Chondrocyte (in vitro differentiated cells): ENCODE measurements around the gene TSPAN3. TPM values are rescaled to one million over a fixed set of nuclear protein-coding genes. Genes with fewer than 3 reads are reported as not detected.

Experiments
- DNase-seq: peaks from one replicate; pipeline ENCODE4 v3.0.0; 2021; ENCODE audit warnings: mixed read lengths, low spot score
- H3K27ac Mint-ChIP-seq: one replicate; pipeline ENCODE4 v1.8.0; 2021; ENCODE audit warnings: mild to moderate bottlenecking, moderate library complexity, mixed read lengths; ENCODE audit not compliant: unreplicated experiment
- H3K27me3 Mint-ChIP-seq: 2 replicates; pipeline ENCODE4 v1.8.0; 2021; ENCODE audit warnings: low read depth, mixed read lengths
- H3K36me3 Mint-ChIP-seq: 2 replicates; pipeline ENCODE4 v1.8.0; 2021; ENCODE audit warnings: low read depth, mixed read lengths
- H3K4me1 Mint-ChIP-seq: 2 replicates; pipeline ENCODE4 v1.8.0; 2021; ENCODE audit warnings: low read depth, mild to moderate bottlenecking, mixed read lengths
- H3K4me3 Mint-ChIP-seq: one replicate; pipeline ENCODE4 v1.8.0; 2021; ENCODE audit warnings: mild to moderate bottlenecking, moderate library complexity, mixed read lengths; ENCODE audit not compliant: unreplicated experiment
- H3K9me3 Mint-ChIP-seq: 2 replicates; pipeline ENCODE4 v1.8.0; 2021; ENCODE audit warnings: low read depth, mixed read lengths
- total RNA-seq: library from RNA; stranded (reverse); gene quantifications from 3 replicates; pipeline ENCODE4 v1.2.1, GENCODE V29; 2021
- TF ChIP-seq, protein P1 (sequence below): fragments of 200-600 bp; sonication (generic); IDR thresholded peaks from 2 replicates; pipeline ENCODE4 v1.5.0; 2021; ENCODE audit warnings: antibody characterized with exemption, mild to moderate bottlenecking, moderate library complexity

Gene TSPAN3
- total RNA-seq, 1 donor from 2014 or later, result 250 TPM

DNA sequence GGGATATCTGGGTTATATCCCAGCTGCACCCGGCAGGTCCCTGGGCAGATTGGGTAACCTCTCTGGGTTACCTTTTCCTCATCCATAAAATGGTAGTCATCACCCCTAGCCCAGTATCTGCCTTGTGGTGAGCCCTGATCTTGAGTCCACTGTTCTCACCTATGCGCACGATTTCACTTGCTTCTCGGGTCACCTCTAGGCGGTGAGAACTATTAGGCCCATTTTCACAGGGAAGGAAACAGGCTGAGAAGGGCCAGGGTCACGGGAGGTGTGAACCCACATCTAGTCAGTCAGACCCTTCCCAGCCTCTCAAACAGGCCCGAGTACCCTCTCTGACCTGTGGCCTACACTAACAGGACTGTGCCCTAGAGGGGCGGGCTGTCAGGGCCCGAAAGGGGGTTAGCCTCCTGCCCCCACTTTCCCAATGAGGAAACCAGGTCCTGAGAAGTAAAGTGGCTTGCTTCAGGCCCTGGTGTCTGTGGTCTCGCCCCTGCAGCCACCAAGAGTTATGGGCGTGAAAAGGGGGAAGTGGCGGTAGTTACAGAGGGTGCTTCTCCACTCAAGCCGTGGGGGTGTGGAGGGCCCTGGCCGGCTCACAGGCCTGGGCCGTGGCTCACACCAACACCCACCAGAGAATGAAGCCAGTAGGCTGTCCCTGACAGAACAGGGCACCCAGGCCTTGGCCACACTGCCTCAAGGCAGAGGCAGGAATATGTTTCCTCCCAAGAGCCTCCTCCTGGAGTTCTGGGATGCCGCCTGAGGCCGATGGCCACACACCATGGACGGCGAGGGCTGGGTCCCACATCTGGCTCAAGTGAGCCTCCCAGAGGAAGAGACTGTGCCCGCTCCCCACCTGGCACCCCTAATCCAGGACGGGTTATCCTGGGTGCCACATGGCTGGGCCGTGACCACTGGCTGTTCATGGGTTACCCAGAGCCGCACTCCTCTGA lies 56.5 kb downstream of the TSPAN3 start:
- no peaks in the 10 kb centered on the region for H3K9me3 Mint-ChIP-seq
- DNase-seq, result peak; percentile 80
- no peak overlapping the region for H3K27ac Mint-ChIP-seq
- H3K4me3 Mint-ChIP-seq, result no peak overlapping the region
- H3K27me3 Mint-ChIP-seq, result peaks cover 7% of the 10 kb centered on the region
- TF ChIP-seq, protein P1, sequence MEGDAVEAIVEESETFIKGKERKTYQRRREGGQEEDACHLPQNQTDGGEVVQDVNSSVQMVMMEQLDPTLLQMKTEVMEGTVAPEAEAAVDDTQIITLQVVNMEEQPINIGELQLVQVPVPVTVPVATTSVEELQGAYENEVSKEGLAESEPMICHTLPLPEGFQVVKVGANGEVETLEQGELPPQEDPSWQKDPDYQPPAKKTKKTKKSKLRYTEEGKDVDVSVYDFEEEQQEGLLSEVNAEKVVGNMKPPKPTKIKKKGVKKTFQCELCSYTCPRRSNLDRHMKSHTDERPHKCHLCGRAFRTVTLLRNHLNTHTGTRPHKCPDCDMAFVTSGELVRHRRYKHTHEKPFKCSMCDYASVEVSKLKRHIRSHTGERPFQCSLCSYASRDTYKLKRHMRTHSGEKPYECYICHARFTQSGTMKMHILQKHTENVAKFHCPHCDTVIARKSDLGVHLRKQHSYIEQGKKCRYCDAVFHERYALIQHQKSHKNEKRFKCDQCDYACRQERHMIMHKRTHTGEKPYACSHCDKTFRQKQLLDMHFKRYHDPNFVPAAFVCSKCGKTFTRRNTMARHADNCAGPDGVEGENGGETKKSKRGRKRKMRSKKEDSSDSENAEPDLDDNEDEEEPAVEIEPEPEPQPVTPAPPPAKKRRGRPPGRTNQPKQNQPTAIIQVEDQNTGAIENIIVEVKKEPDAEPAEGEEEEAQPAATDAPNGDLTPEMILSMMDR, result no peak
- H3K36me3 Mint-ChIP-seq, result peaks cover 2% of the 10 kb centered on the region
- peaks cover under 1% of the 10 kb centered on the region for H3K4me1 Mint-ChIP-seq

DNA sequence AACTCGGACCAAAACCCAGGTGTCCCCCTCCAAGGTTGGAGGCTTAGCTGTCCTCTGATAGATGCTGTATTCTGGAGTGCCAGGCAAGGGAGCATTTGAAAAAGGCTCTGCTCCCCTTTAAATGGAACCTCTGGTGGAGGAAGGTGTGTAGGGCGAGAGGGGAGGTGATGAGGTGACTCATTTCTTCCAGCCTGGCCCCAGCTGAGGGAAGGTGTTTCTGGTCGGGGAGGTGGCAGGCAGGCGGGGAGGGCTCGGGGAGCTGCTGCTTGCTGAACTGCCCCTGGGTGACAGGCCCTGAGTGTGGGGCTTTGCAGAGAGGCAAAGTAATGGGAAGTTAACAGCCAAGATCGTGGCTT lies 57.2 kb downstream of the TSPAN3 start:
- peaks cover 7% of the 10 kb centered on the region for H3K27me3 Mint-ChIP-seq
- DNase-seq, result no peak

DNA sequence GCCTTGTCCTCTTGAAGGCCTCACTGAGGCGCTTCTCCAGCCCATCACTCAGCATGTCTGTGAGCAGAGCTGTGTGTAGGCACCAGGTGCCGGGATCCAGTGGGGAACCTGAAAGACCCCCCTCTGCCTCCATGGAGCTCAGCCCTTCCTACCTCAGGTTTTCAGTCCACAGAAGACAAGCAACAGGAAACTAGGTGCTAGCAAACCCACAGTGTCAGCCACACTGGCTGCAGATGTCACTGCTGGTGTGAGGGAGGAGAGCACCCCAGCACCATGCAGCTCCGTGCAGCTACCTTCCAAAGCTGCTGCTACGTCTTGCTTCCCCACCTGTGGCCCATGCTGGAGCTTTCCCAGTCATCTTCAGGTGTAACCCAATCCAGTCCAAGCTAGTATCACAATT lies 58.0 kb downstream of the TSPAN3 start:
- Mint-ChIP-seq H3K27ac (no peak overlapping the region), H3K4me3 (no peak overlapping the region), H3K9me3 (no peaks in the 10 kb centered on the region), H3K4me1 (no peaks in the 10 kb centered on the region), H3K36me3 (peaks cover 2% of the 10 kb centered on the region), H3K27me3 (peaks cover 7% of the 10 kb centered on the region)
- TF ChIP-seq, protein P1, result no peak
- DNase-seq, result no peak

More for the DNA sequence above, 57.2 kb downstream of the TSPAN3 start:
- Mint-ChIP-seq H3K27ac (no peak overlapping the region), H3K4me3 (no peak overlapping the region), H3K4me1 (no peaks in the 10 kb centered on the region), H3K9me3 (no peaks in the 10 kb centered on the region), H3K36me3 (peaks cover 2% of the 10 kb centered on the region)
- TF ChIP-seq, protein P1, result no peak

DNA sequence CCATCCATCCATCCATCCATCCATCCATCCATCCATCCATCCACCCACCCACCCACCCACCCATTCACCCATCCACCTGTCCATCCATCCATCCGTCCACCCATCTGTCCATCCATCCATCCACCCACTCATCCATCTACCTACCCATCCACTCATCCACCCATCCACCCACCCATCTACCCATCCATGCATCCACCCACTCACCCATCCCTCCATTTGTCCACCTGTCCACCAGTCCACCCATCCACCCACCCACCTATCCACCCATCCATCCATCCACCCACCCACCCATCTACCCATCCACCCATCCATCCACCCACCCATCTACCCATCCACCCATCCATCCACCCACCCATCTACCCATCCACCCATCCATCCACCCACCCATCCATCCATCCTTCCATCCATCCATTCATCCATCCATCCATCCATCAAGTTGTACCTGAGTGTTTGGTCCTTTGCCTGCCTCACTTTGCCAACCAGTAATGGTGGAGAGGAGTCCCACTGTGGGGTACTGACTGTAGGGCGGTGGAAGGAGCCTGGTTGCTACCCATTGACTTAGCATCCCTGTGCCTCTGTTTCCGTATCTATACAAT lies 58.7 kb downstream of the TSPAN3 start:
- no peak for DNase-seq
- Mint-ChIP-seq H3K36me3 (peaks cover 2% of the 10 kb centered on the region), H3K4me3 (no peak overlapping the region)

DNA sequence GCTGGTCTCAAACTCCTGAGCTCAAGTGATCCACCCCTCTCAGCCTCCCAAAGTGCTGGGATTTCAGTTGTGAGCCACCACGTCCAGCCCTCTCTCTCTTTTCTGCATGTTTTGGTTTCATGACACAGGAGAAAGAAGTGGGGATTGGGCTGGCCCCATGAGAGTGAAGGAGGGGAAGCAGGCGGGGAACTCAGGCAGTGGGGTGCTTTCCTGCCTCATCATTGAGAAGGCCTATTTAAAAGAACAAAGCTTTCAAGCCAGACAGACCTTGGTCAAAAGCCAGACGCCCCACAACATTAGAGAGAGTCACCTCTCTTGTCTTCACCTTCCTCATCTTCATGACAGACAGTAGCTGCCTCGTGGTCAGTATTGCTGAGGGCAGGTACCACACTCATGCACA lies 60.1 kb downstream of the TSPAN3 start:
- H3K4me3 Mint-ChIP-seq, result no peak overlapping the region
- DNase-seq, result no peak
- TF ChIP-seq, protein P1, result no peak
- H3K36me3 Mint-ChIP-seq, result peaks cover 2% of the 10 kb centered on the region
- no peak overlapping the region for H3K27ac Mint-ChIP-seq
- H3K4me1 Mint-ChIP-seq, result no peaks in the 10 kb centered on the region
- peaks cover 11% of the 10 kb centered on the region for H3K27me3 Mint-ChIP-seq
- H3K9me3 Mint-ChIP-seq, result peaks cover 3% of the 10 kb centered on the region

More for the DNA sequence above, 58.7 kb downstream of the TSPAN3 start:
- Mint-ChIP-seq H3K4me1 (no peaks in the 10 kb centered on the region), H3K27ac (no peak overlapping the region), H3K27me3 (peaks cover 7% of the 10 kb centered on the region), H3K9me3 (no peaks in the 10 kb centered on the region)
- TF ChIP-seq, protein P1, result no peak
